Activated naive CD8-positive, alpha-beta T cell (primary cell): ENCODE measurements around the gene RPS15.

ENCODE experiments used
- H3K27ac Mint-ChIP-seq: one replicate; pipeline ENCODE4 v1.8.0; 2021; ENCODE audit warnings: mixed read lengths
- H3K27me3 Mint-ChIP-seq: one replicate; pipeline ENCODE4 v1.8.0; 2021; ENCODE audit warnings: mixed read lengths
- H3K36me3 Mint-ChIP-seq: one replicate; pipeline ENCODE4 v1.8.0; 2021; ENCODE audit warnings: mixed read lengths
- H3K4me1 Mint-ChIP-seq: one replicate; pipeline ENCODE4 v1.8.0; 2021; ENCODE audit warnings: low read depth, mixed read lengths
- H3K4me3 Mint-ChIP-seq: one replicate; pipeline ENCODE4 v1.8.0; 2021; ENCODE audit warnings: mild to moderate bottlenecking, mixed read lengths
- H3K9me3 Mint-ChIP-seq: one replicate; pipeline ENCODE4 v1.8.0; 2021; ENCODE audit warnings: low read depth, mixed read lengths

The RPS15 gene

DNA sequence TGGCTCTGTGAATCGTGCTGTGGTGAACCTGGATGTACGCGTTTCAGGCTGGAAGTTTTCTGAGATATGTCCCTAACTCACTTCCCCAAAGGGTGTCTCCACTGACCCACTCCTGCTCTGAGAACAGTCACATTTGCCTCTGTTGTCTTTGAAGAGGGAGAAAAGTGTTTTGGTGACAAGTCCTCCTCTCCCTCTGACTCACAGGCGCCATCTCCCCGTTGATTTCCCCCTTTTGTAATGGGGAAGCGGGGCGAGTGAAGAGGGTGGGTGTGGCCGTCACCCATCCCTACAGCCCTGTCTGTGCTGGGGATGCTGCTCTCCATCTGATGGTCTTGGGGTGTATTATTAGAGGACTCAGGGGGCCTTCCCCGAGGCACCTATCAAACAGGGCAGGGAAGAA is 21.3 kb downstream of the RPS15 start:
- H3K36me3 Mint-ChIP-seq: no peaks in the 10 kb centered on the region
- no peak overlapping the region for H3K27ac Mint-ChIP-seq
- H3K4me1 Mint-ChIP-seq: peaks cover 12% of the 10 kb centered on the region
- no peak overlapping the region for H3K4me3 Mint-ChIP-seq
- H3K27me3 Mint-ChIP-seq: peaks cover 3% of the 10 kb centered on the region
- H3K9me3 Mint-ChIP-seq: no peaks in the 10 kb centered on the region

GRCh38 chr19:1460033-1460995 is 22.1 kb downstream of the RPS15 start:
- no peaks in the 10 kb centered on the region for H3K9me3 Mint-ChIP-seq
- no peak overlapping the region for H3K4me3 Mint-ChIP-seq
- peaks cover 3% of the 10 kb centered on the region for H3K27me3 Mint-ChIP-seq
- H3K36me3 Mint-ChIP-seq: no peaks in the 10 kb centered on the region
- no peak overlapping the region for H3K27ac Mint-ChIP-seq
- peaks cover 8% of the 10 kb centered on the region for H3K4me1 Mint-ChIP-seq

GRCh38 chr19:1461862-1462261 is 23.7 kb downstream of the RPS15 start:
- H3K4me3 Mint-ChIP-seq: no peak overlapping the region
- H3K4me1 Mint-ChIP-seq: peaks cover 4% of the 10 kb centered on the region
- H3K36me3 Mint-ChIP-seq: no peaks in the 10 kb centered on the region
- no peaks in the 10 kb centered on the region for H3K27me3 Mint-ChIP-seq
- H3K27ac Mint-ChIP-seq: no peak overlapping the region
- no peaks in the 10 kb centered on the region for H3K9me3 Mint-ChIP-seq

DNA sequence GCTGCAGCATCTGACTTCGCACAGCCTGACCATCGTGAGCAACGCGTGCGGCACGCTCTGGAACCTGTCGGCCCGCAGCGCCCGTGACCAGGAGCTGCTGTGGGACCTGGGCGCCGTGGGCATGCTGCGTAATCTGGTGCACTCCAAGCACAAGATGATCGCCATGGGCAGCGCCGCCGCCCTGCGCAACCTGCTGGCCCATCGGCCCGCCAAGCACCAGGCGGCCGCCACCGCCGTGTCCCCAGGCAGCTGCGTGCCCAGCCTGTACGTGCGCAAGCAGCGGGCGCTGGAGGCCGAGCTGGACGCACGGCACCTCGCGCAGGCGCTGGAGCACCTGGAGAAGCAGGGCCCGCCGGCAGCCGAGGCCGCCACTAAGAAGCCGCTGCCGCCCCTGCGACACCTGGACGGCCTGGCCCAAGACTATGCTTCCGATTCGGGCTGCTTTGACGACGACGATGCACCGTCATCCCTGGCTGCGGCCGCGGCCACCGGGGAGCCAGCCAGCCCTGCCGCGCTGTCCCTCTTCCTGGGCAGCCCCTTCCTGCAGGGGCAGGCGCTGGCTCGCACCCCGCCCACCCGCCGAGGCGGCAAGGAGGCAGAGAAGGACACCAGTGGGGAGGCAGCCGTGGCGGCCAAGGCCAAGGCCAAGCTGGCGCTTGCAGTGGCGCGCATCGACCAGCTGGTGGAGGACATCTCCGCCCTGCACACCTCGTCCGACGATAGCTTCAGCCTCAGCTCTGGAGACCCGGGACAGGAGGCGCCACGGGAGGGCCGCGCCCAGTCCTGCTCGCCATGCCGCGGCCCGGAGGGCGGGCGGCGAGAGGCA is 27.2 kb downstream of the RPS15 start:
- Mint-ChIP-seq H3K27ac (no peak overlapping the region), H3K9me3 (no peaks in the 10 kb centered on the region), H3K4me1 (peaks cover 2% of the 10 kb centered on the region), H3K4me3 (no peak overlapping the region), H3K27me3 (no peaks in the 10 kb centered on the region), H3K36me3 (no peaks in the 10 kb centered on the region)

- H3K4me1 Mint-ChIP-seq: peaks cover 2% of the 10 kb centered on the region
- no peaks in the 10 kb centered on the region for H3K36me3 Mint-ChIP-seq
- H3K27me3 Mint-ChIP-seq: no peaks in the 10 kb centered on the region
- no peak overlapping the region for H3K4me3 Mint-ChIP-seq
- H3K27ac Mint-ChIP-seq: no peak overlapping the region
- H3K9me3 Mint-ChIP-seq: no peaks in the 10 kb centered on the region
Measured at GRCh38 chr19:1466018-1466460, 27.8 kb downstream of the RPS15 start.

DNA sequence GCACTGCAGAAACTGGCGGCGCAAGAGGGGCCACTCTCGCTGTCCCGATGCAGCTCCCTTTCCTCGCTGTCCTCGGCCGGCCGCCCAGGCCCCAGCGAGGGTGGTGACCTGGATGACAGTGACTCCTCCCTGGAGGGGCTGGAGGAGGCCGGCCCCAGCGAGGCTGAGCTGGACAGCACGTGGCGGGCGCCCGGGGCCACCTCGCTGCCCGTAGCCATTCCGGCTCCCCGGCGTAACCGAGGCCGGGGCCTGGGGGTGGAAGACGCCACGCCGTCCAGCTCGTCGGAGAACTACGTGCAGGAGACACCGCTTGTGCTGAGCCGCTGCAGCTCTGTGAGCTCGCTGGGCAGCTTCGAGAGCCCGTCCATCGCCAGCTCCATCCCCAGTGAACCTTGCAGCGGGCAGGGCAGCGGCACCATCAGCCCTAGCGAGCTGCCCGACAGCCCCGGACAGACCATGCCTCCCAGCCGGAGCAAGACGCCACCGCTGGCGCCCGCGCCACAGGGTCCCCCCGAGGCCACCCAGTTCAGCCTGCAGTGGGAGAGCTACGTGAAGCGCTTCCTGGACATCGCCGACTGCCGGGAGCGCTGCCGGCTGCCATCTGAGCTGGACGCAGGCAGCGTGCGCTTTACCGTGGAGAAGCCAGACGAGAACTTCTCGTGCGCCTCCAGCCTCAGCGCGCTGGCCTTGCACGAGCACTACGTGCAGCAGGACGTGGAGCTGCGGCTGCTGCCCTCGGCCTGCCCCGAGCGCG is 28.4 kb downstream of the RPS15 start:
- Mint-ChIP-seq H3K27ac (no peak overlapping the region), H3K4me3 (no peak overlapping the region), H3K4me1 (peaks cover 4% of the 10 kb centered on the region), H3K27me3 (no peaks in the 10 kb centered on the region), H3K36me3 (no peaks in the 10 kb centered on the region), H3K9me3 (no peaks in the 10 kb centered on the region)

GRCh38 chr19:1467215-1467489 is 29.0 kb downstream of the RPS15 start:
- no peak overlapping the region for H3K27ac Mint-ChIP-seq
- H3K4me1 Mint-ChIP-seq: peaks cover 7% of the 10 kb centered on the region
- no peak overlapping the region for H3K4me3 Mint-ChIP-seq
- H3K27me3 Mint-ChIP-seq: no peaks in the 10 kb centered on the region
- no peaks in the 10 kb centered on the region for H3K9me3 Mint-ChIP-seq
- H3K36me3 Mint-ChIP-seq: no peaks in the 10 kb centered on the region

- Mint-ChIP-seq H3K4me3 (no peak overlapping the region), H3K27ac (no peak overlapping the region), H3K4me1 (peaks cover 7% of the 10 kb centered on the region), H3K9me3 (no peaks in the 10 kb centered on the region), H3K36me3 (no peaks in the 10 kb centered on the region), H3K27me3 (no peaks in the 10 kb centered on the region)
Measured at GRCh38 chr19:1467490-1468273, 29.5 kb downstream of the RPS15 start.

DNA sequence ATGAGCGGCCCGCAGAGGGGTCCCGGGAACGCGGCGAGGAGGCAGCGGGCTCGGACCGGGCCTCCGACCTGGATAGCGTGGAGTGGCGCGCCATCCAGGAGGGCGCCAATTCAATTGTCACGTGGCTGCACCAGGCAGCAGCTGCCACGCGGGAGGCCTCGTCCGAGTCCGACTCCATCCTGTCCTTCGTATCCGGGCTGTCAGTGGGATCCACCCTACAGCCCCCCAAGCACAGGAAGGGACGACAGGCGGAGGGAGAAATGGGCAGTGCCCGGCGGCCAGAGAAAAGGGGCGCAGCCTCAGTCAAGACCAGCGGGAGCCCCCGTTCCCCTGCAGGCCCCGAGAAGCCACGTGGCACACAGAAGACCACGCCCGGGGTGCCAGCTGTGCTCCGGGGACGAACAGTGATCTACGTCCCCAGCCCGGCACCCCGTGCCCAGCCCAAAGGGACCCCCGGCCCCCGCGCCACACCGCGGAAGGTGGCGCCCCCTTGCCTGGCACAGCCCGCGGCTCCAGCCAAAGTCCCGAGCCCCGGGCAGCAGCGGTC is 30.2 kb downstream of the RPS15 start:
- H3K27me3 Mint-ChIP-seq: no peaks in the 10 kb centered on the region
- H3K4me1 Mint-ChIP-seq: peaks cover 10% of the 10 kb centered on the region
- no peaks in the 10 kb centered on the region for H3K36me3 Mint-ChIP-seq
- no peaks in the 10 kb centered on the region for H3K9me3 Mint-ChIP-seq
- H3K27ac Mint-ChIP-seq: no peak overlapping the region
- H3K4me3 Mint-ChIP-seq: peak overlapping the region; percentile 53

GRCh38 chr19:1468821-1469254 is 30.6 kb downstream of the RPS15 start:
- Mint-ChIP-seq H3K27ac (no peak overlapping the region), H3K36me3 (no peaks in the 10 kb centered on the region), H3K4me3 (no peak overlapping the region), H3K4me1 (peaks cover 10% of the 10 kb centered on the region), H3K27me3 (no peaks in the 10 kb centered on the region), H3K9me3 (no peaks in the 10 kb centered on the region)

GRCh38 chr19:1469255-1470054 is 31.3 kb downstream of the RPS15 start:
- Mint-ChIP-seq H3K27ac (no peak overlapping the region), H3K4me1 (peaks cover 10% of the 10 kb centered on the region)

GRCh38 chr19:1470055-1470304 is 31.8 kb downstream of the RPS15 start:
- Mint-ChIP-seq H3K27me3 (no peaks in the 10 kb centered on the region), H3K4me1 (peaks cover 10% of the 10 kb centered on the region), H3K36me3 (no peaks in the 10 kb centered on the region), H3K27ac (no peak overlapping the region), H3K4me3 (peak overlapping the region; percentile 73), H3K9me3 (no peaks in the 10 kb centered on the region)

More at GRCh38 chr19:1469255-1470054, 31.3 kb downstream of the RPS15 start:
- H3K4me3 Mint-ChIP-seq: peak overlapping the region; percentile 73
- no peaks in the 10 kb centered on the region for H3K9me3 Mint-ChIP-seq
- H3K36me3 Mint-ChIP-seq: no peaks in the 10 kb centered on the region
- no peaks in the 10 kb centered on the region for H3K27me3 Mint-ChIP-seq

- Mint-ChIP-seq H3K36me3 (no peaks in the 10 kb centered on the region), H3K9me3 (no peaks in the 10 kb centered on the region), H3K4me3 (peak overlapping the region; percentile 73), H3K27me3 (no peaks in the 10 kb centered on the region), H3K4me1 (peaks cover 10% of the 10 kb centered on the region), H3K27ac (no peak overlapping the region)
Measured at GRCh38 chr19:1470305-1471009, 32.3 kb downstream of the RPS15 start.
